Measurements from ENCODE around the gene AP3S1. TPM values are rescaled to one million over a fixed set of nuclear protein-coding genes. Genes with fewer than 3 reads are reported as not detected.

The AP3S1 gene
- total and polyA plus RNA-seq, 2 of the 13 experiments (the other 11 are each of a cell fraction or from before 2014, with no cell fraction given) = 50.5 to 85.9 TPM

GRCh38 chr5:115847290-115847689, 5.6 kb downstream of the AP3S1 start (continued):
- TF ChIP-seq SALL1 (CRISPR knock-in tag; IDR thresholded peaks at IDR 0.05) (peak; percentile 25; the same call in 1 of the 2 replicates), RFX1 (IDR thresholded peaks at IDR 0.05) (no peak), FOXP4 (CRISPR knock-in tag; IDR thresholded peaks at IDR 0.05) (no peak), RBAK (CRISPR knock-in tag; IDR thresholded peaks at IDR 0.05) (no peak), SOX5 (CRISPR knock-in tag; IDR thresholded peaks at IDR 0.05; ENCODE audit: borderline replicate concordance) (no peak), FOXA1 (IDR thresholded peaks at IDR 0.05) (no peak), FOXA1 (CRISPR knock-in tag; IDR thresholded peaks at IDR 0.05) (no peak), RFXAP (CRISPR knock-in tag; IDR thresholded peaks at IDR 0.05; ENCODE audit: borderline replicate concordance) (no peak), EP300 (IDR thresholded peaks at IDR 0.05; ENCODE audit: low read depth in 2 of 2, low read length in 2 of 2) (0 out of 4 replicates have a peak, but pooled peaks of 1 of the 2 experiments have one; percentile 6), EP300 (CRISPR knock-in tag; IDR thresholded peaks at IDR 0.05; ENCODE audit: borderline replicate concordance) (no peak), FOSL2 (CRISPR knock-in tag; IDR thresholded peaks at IDR 0.05) (peak; percentile 65), ZFP36L2 (CRISPR knock-in tag; IDR thresholded peaks at IDR 0.05) (no peak), CEBPB (IDR thresholded peaks at IDR 0.05; ENCODE audit: borderline replicate concordance, low read depth, low read length) (peak; percentile 17; the same call in 1 of the 2 replicates), CEBPG (CRISPR knock-in tag; IDR thresholded peaks at IDR 0.05) (peak; percentile 48)
- TF ChIP-seq, protein P1, sequence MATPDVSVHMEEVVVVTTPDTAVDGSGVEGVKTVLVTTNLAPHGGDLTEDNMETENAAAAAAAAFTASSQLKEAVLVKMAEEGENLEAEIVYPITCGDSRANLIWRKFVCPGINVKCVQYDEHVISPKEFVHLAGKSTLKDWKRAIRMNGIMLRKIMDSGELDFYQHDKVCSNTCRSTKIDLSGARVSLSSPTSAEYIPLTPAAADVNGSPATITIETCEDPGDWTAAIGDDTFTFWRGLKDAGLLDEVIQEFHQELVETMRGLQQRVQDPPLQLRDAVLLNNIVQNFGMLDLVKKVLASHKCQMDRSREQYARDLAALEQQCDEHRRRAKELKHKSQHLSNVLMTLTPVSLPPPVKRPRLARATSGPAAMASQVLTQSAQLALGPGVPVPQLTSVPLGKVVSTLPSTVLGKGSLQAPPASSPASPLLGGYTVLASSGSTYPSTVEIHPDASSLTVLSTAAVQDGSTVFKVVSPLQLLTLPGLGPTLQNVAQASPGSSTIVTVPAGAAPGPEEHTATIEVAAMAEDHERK (CRISPR knock-in tag; IDR thresholded peaks at IDR 0.05; ENCODE audit: low read depth) = no peak

Data from HepG2 (cell line).